GM12873 (cell line): ENCODE results near the gene TAF15.

Source experiments
- CTCF ChIP-seq: IDR thresholded peaks from 2 replicates; pipeline ENCODE4 v1.5.1; 2012; ENCODE audit warnings: low read depth, mild to moderate bottlenecking, moderate library complexity, low read length, control low read depth; ENCODE audit not compliant: insufficient read depth; ENCODE audit errors: missing control alignments

Gene TAF15

GRCh38 chr17:35774499-35774898 lies 34.8 kb upstream of the TAF15 start:
- no peak for TF ChIP-seq CTCF

- no peak for TF ChIP-seq CTCF
Measured at GRCh38 chr17:35775039-35775438, 34.2 kb upstream of the TAF15 start.

GRCh38 chr17:35775583-35775982 lies 33.7 kb upstream of the TAF15 start:
- no peak for TF ChIP-seq CTCF

GRCh38 chr17:35778641-35779196 lies 30.6 kb upstream of the TAF15 start:
- no peak for TF ChIP-seq CTCF

GRCh38 chr17:35780950-35781349 lies 28.3 kb upstream of the TAF15 start:
- TF ChIP-seq CTCF: no peak

- TF ChIP-seq CTCF: no peak
Measured at GRCh38 chr17:35784895-35785294, 24.4 kb upstream of the TAF15 start.

- no peak for TF ChIP-seq CTCF
Measured at GRCh38 chr17:35786941-35787432, 22.3 kb upstream of the TAF15 start.
